ENCODE results near the gene ATP1A2. TPM values are rescaled to one million over a fixed set of nuclear protein-coding genes. Genes with fewer than 3 reads are reported as not detected.

ATP1A2 gene
- total RNA-seq, 1 experiment from 2014 or later: not detected

DNA sequence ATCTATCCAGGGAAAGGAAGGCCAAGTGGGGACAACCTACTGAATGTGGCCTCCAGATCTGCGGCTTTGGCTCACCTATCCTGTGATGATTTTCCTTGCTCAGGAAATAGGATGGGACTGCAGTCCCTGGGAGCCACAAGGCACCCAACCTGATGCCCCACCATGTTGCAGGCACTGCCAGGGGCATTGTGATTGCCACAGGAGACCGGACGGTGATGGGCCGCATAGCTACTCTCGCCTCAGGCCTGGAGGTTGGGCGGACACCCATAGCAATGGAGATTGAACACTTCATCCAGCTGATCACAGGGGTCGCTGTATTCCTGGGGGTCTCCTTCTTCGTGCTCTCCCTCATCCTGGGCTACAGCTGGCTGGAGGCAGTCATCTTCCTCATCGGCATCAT lies 11.8 kb downstream of the ATP1A2 start:
- DNase-seq: no peak
- no peak overlapping the region for H3K27ac ChIP-seq (ENCODE audit: low read length)
- no peak overlapping the region for H3K9ac ChIP-seq (ENCODE audit: low read length)
- H3K27me3 ChIP-seq (ENCODE audit: low read length): no peaks in the 10 kb centered on the region
- no peaks in the 10 kb centered on the region for H4K20me1 ChIP-seq (ENCODE audit: insufficient read depth, low read depth, low read length)
- no peaks in the 10 kb centered on the region for H3K4me1 ChIP-seq (ENCODE audit: low read length)
- H3K9me3 ChIP-seq (ENCODE audit: low read length): no peaks in the 10 kb centered on the region
- no peaks in the 10 kb centered on the region for H3K79me2 ChIP-seq (ENCODE audit: low read length)
- H3K4me2 ChIP-seq (ENCODE audit: low read depth, low read length, poor library complexity, severe bottlenecking): no peak overlapping the region
- H3K4me3 ChIP-seq (ENCODE audit: low read length): no peak overlapping the region
- no peaks in the 10 kb centered on the region for H3K9me2 ChIP-seq (replicated peaks; ENCODE audit: insufficient read depth, low read length)
- H2AFZ ChIP-seq (ENCODE audit: low read length): no peak overlapping the region
- H3K36me3 ChIP-seq (ENCODE audit: insufficient read depth, low read length): no peaks in the 10 kb centered on the region

DNA sequence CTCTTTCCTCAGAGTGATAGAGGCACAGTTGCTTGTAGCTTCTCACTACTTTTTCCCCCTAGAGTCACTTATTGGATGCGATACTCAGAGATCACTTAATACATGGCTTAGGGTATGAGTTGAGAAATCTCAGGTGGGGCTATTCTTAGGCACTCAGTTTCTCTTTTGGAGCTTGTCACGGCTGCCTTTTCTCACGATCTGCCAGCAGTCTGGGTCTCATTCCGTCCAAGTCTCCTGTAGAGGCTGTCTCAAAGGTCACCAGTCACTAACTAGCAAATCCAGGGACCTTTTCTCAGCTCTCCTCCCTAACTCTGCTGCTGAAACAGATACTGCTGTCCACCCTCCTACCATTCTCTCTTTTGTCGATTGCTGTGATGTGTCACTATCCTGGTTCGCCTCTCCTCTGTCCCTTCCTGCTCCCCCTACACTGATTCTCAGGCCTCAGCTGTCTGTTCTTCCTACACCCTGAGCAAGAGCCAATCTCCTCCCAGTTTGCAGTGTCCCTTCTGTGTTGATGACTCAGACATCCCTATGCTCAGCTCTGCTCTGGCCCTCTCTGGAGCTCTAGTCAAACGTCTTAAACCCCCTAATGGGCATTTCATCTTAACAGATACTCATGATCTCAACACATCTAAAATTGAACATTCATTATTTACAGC lies 12.4 kb downstream of the ATP1A2 start:
- H3K4me3 ChIP-seq (ENCODE audit: low read length): no peak overlapping the region
- H3K9me2 ChIP-seq (replicated peaks; ENCODE audit: insufficient read depth, low read length): no peaks in the 10 kb centered on the region
- no peak for DNase-seq
- no peaks in the 10 kb centered on the region for H3K27me3 ChIP-seq (ENCODE audit: low read length)
- no peaks in the 10 kb centered on the region for H3K9me3 ChIP-seq (ENCODE audit: low read length)
- no peaks in the 10 kb centered on the region for H4K20me1 ChIP-seq (ENCODE audit: insufficient read depth, low read depth, low read length)
- no peaks in the 10 kb centered on the region for H3K79me2 ChIP-seq (ENCODE audit: low read length)
- H3K9ac ChIP-seq (ENCODE audit: low read length): no peak overlapping the region
- H3K27ac ChIP-seq (ENCODE audit: low read length): no peak overlapping the region
- no peaks in the 10 kb centered on the region for H3K36me3 ChIP-seq (ENCODE audit: insufficient read depth, low read length)
- no peak overlapping the region for H3K4me2 ChIP-seq (ENCODE audit: low read depth, low read length, poor library complexity, severe bottlenecking)
- no peak overlapping the region for H2AFZ ChIP-seq (ENCODE audit: low read length)
- H3K4me1 ChIP-seq (ENCODE audit: low read length): no peaks in the 10 kb centered on the region

DNA sequence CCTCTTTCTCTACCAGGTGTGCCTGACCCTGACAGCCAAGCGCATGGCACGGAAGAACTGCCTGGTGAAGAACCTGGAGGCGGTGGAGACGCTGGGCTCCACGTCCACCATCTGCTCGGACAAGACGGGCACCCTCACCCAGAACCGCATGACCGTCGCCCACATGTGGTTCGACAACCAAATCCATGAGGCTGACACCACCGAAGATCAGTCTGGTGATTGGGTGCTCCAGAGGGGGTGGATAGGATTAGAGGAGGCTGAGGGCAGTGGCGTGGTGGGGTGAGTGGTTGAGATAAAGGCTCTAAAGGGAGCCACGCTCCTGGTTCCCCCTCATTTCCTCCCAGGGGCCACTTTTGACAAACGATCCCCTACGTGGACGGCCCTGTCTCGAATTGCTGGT lies 13.1 kb downstream of the ATP1A2 start:
- no peaks in the 10 kb centered on the region for H4K20me1 ChIP-seq (ENCODE audit: insufficient read depth, low read depth, low read length)
- no peaks in the 10 kb centered on the region for H3K79me2 ChIP-seq (ENCODE audit: low read length)
- no peaks in the 10 kb centered on the region for H3K9me3 ChIP-seq (ENCODE audit: low read length)
- no peak overlapping the region for H3K4me2 ChIP-seq (ENCODE audit: low read depth, low read length, poor library complexity, severe bottlenecking)
- H3K4me3 ChIP-seq (ENCODE audit: low read length): no peak overlapping the region
- DNase-seq: no peak
- no peak overlapping the region for H3K9ac ChIP-seq (ENCODE audit: low read length)
- no peaks in the 10 kb centered on the region for H3K36me3 ChIP-seq (ENCODE audit: insufficient read depth, low read length)
- H3K4me1 ChIP-seq (ENCODE audit: low read length): no peaks in the 10 kb centered on the region
- no peaks in the 10 kb centered on the region for H3K9me2 ChIP-seq (replicated peaks; ENCODE audit: insufficient read depth, low read length)
- H2AFZ ChIP-seq (ENCODE audit: low read length): no peak overlapping the region
- no peaks in the 10 kb centered on the region for H3K27me3 ChIP-seq (ENCODE audit: low read length)
- no peak overlapping the region for H3K27ac ChIP-seq (ENCODE audit: low read length)

- Histone ChIP-seq H4K20me1 (ENCODE audit: insufficient read depth, low read depth, low read length) (no peaks in the 10 kb centered on the region), H3K4me3 (ENCODE audit: low read length) (no peak overlapping the region), H3K27ac (ENCODE audit: low read length) (no peak overlapping the region), H2AFZ (ENCODE audit: low read length) (no peak overlapping the region), H3K4me2 (ENCODE audit: low read depth, low read length, poor library complexity, severe bottlenecking) (no peak overlapping the region), H3K9ac (ENCODE audit: low read length) (no peak overlapping the region), H3K9me2 (replicated peaks; ENCODE audit: insufficient read depth, low read length) (no peaks in the 10 kb centered on the region), H3K4me1 (ENCODE audit: low read length) (no peaks in the 10 kb centered on the region), H3K79me2 (ENCODE audit: low read length) (no peaks in the 10 kb centered on the region), H3K9me3 (ENCODE audit: low read length) (no peaks in the 10 kb centered on the region), H3K36me3 (ENCODE audit: insufficient read depth, low read length) (no peaks in the 10 kb centered on the region), H3K27me3 (ENCODE audit: low read length) (no peaks in the 10 kb centered on the region)
- no peak for DNase-seq
These were observed 13.5 kb downstream of the ATP1A2 start for GRCh38 chr1:160129046-160129445.

DNA sequence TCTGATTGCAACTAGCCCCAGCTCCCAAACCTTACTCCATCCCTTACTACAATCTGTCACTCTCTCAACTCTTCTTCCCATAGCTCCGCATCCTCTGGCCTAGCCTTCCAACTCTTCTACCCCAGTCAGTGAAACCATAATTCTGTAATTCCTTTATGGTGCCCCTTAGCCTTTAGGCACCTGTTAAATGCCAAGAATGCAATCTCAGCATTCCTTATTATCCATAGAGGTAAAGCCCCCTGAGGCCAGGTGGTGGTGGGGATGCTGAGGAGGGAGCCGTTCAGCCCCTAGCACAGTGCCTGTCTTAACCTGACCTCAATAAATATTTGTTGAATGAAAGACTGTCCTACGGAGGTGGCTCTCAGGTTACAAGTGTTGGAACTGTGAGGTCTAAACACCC lies 14.0 kb downstream of the ATP1A2 start:
- no peak overlapping the region for H2AFZ ChIP-seq (ENCODE audit: low read length)
- H3K4me2 ChIP-seq (ENCODE audit: low read depth, low read length, poor library complexity, severe bottlenecking): no peak overlapping the region
- H3K4me3 ChIP-seq (ENCODE audit: low read length): no peak overlapping the region
- H3K9me3 ChIP-seq (ENCODE audit: low read length): no peaks in the 10 kb centered on the region
- H3K79me2 ChIP-seq (ENCODE audit: low read length): no peaks in the 10 kb centered on the region
- H3K4me1 ChIP-seq (ENCODE audit: low read length): no peaks in the 10 kb centered on the region
- H4K20me1 ChIP-seq (ENCODE audit: insufficient read depth, low read depth, low read length): no peaks in the 10 kb centered on the region
- no peak overlapping the region for H3K27ac ChIP-seq (ENCODE audit: low read length)
- H3K9ac ChIP-seq (ENCODE audit: low read length): no peak overlapping the region
- H3K27me3 ChIP-seq (ENCODE audit: low read length): no peaks in the 10 kb centered on the region
- no peaks in the 10 kb centered on the region for H3K36me3 ChIP-seq (ENCODE audit: insufficient read depth, low read length)
- no peaks in the 10 kb centered on the region for H3K9me2 ChIP-seq (replicated peaks; ENCODE audit: insufficient read depth, low read length)
- DNase-seq: no peak

- Histone ChIP-seq H3K9me2 (replicated peaks; ENCODE audit: insufficient read depth, low read length) (no peaks in the 10 kb centered on the region), H3K36me3 (ENCODE audit: insufficient read depth, low read length) (no peaks in the 10 kb centered on the region), H3K9ac (ENCODE audit: low read length) (no peak overlapping the region), H4K20me1 (ENCODE audit: insufficient read depth, low read depth, low read length) (no peaks in the 10 kb centered on the region), H2AFZ (ENCODE audit: low read length) (no peak overlapping the region), H3K9me3 (ENCODE audit: low read length) (no peaks in the 10 kb centered on the region), H3K4me1 (ENCODE audit: low read length) (no peaks in the 10 kb centered on the region), H3K4me3 (ENCODE audit: low read length) (no peak overlapping the region), H3K27me3 (ENCODE audit: low read length) (no peaks in the 10 kb centered on the region), H3K79me2 (ENCODE audit: low read length) (no peaks in the 10 kb centered on the region), H3K27ac (ENCODE audit: low read length) (no peak overlapping the region), H3K4me2 (ENCODE audit: low read depth, low read length, poor library complexity, severe bottlenecking) (no peak overlapping the region)
- no peak for DNase-seq
These were observed 14.4 kb downstream of the ATP1A2 start for GRCh38 chr1:160129966-160130365.

DNA sequence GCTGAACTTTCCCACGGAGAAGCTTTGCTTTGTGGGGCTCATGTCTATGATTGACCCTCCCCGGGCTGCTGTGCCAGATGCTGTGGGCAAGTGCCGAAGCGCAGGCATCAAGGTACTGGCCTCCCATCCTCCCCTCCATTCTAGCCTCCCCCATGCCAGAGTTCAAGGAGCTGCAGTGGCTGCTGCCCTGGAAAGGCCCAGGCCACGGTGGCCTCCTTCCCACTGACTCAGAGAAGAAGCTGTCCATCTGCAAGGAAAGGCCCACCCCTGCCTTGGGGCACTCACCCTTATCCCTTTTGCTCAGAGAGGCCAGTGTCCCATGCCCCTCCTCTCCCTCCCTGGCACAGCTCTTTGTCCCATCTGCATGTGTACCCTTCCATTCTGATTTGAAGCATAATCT lies 14.9 kb downstream of the ATP1A2 start:
- Histone ChIP-seq H3K36me3 (ENCODE audit: insufficient read depth, low read length) (no peaks in the 10 kb centered on the region), H2AFZ (ENCODE audit: low read length) (no peak overlapping the region), H3K27ac (ENCODE audit: low read length) (no peak overlapping the region), H3K27me3 (ENCODE audit: low read length) (no peaks in the 10 kb centered on the region), H3K79me2 (ENCODE audit: low read length) (no peaks in the 10 kb centered on the region), H3K9me3 (ENCODE audit: low read length) (no peaks in the 10 kb centered on the region), H3K4me2 (ENCODE audit: low read depth, low read length, poor library complexity, severe bottlenecking) (no peak overlapping the region), H3K4me1 (ENCODE audit: low read length) (no peaks in the 10 kb centered on the region), H3K4me3 (ENCODE audit: low read length) (no peak overlapping the region), H3K9ac (ENCODE audit: low read length) (no peak overlapping the region), H3K9me2 (replicated peaks; ENCODE audit: insufficient read depth, low read length) (no peaks in the 10 kb centered on the region), H4K20me1 (ENCODE audit: insufficient read depth, low read depth, low read length) (no peaks in the 10 kb centered on the region)
- DNase-seq: no peak

DNA sequence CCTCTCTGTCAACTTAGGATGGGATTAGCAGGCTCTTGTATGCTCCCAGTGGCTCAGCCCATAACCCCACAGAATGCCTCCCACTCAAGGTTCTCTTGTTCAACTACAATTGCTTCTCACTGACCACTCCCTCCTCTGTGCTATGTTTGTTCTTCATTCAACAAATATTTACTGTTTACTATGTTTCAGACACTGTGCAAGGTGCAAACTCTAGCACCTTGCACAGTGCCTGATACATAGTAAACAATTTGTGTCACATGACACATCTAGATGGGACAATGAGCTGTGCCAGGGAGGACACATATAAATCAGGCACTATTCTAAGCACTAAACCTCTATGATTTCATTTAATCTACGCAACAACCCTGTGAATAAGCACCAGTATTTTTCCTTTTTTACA lies 15.4 kb downstream of the ATP1A2 start:
- no peak for DNase-seq
- Histone ChIP-seq H3K9me2 (replicated peaks; ENCODE audit: insufficient read depth, low read length) (no peaks in the 10 kb centered on the region), H3K27me3 (ENCODE audit: low read length) (no peaks in the 10 kb centered on the region), H3K79me2 (ENCODE audit: low read length) (no peaks in the 10 kb centered on the region), H4K20me1 (ENCODE audit: insufficient read depth, low read depth, low read length) (no peaks in the 10 kb centered on the region), H3K9ac (ENCODE audit: low read length) (no peak overlapping the region), H3K4me1 (ENCODE audit: low read length) (no peaks in the 10 kb centered on the region), H3K9me3 (ENCODE audit: low read length) (no peaks in the 10 kb centered on the region), H3K27ac (ENCODE audit: low read length) (no peak overlapping the region), H3K36me3 (ENCODE audit: insufficient read depth, low read length) (no peaks in the 10 kb centered on the region), H3K4me3 (ENCODE audit: low read length) (no peak overlapping the region), H2AFZ (ENCODE audit: low read length) (no peak overlapping the region), H3K4me2 (ENCODE audit: low read depth, low read length, poor library complexity, severe bottlenecking) (no peak overlapping the region)

All from Karpas-422 (cell line).